22Rv1 (cell line): ENCODE data around the gene TM2D3.
A peak's percentile ranks its signal among the peaks of the same experiment; 100 is the strongest.

Experiments used
- H3K27ac ChIP-seq: fragments of 450-650 bp; 2 replicates; pipeline ENCODE4 v1.5.1; 2017
- CTCF ChIP-seq: fragments of 450-650 bp; IDR thresholded peaks from 2 replicates; pipeline ENCODE4 v1.5.1; 2017; ENCODE audit warnings: mild to moderate bottlenecking
- ZFX ChIP-seq: fragments of 450-650 bp; IDR thresholded peaks from 2 replicates; pipeline ENCODE4 v1.6.1; 2017; ENCODE audit warnings: antibody characterized with exemption, borderline replicate concordance

Gene TM2D3

DNA sequence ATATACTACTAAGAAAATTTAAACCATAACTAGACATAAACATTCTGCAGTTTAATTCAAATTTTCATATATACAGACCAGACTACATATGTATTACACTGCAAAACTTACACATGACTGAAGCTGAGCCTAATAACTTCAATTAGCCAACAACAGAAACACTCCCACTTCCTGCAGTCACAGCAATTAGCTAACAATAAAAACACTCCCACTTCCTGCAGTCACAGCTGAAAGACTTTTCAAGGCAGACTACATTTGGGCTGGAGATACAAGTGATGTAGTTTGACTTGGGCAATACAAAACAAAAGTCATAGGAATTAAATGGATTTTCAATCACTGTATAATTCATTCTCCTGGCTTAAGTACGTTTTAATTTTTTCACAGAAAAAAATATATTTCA lies 10.3 kb downstream of the TM2D3 start:
- no peak for TF ChIP-seq ZFX
- TF ChIP-seq CTCF = no peak
- H3K27ac ChIP-seq = no peak overlapping the region

GRCh38 chr15:101641129-101641764 lies 10.9 kb downstream of the TM2D3 start:
- TF ChIP-seq ZFX (no peak), CTCF (peak; percentile 94)
- H3K27ac ChIP-seq = no peak overlapping the region

- TF ChIP-seq ZFX = no peak
- no peak for TF ChIP-seq CTCF
- no peak overlapping the region for H3K27ac ChIP-seq
Observed at GRCh38 chr15:101639667-101640066, 12.5 kb downstream of the TM2D3 start.

DNA sequence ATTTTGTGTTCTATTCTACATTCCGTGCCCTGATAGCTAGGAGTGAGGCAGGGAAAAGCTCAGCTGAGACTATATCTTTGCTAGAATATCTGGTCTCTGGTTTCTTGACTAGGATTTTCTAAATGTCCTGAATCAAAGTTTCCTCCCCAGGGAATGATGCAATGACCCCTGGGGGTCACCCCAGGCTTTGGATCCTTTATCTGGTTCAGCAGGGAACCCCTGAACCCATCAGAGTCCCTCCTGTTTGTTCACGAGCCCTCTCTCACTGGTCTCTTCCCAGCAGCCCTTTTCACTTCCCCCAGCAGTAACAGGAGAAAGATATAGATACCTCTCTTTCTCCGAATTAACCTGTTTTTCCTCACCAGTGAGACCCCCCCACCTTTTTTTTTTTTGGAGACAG lies 14.3 kb downstream of the TM2D3 start:
- no peak for TF ChIP-seq CTCF
- TF ChIP-seq ZFX = no peak
- no peak overlapping the region for H3K27ac ChIP-seq

DNA sequence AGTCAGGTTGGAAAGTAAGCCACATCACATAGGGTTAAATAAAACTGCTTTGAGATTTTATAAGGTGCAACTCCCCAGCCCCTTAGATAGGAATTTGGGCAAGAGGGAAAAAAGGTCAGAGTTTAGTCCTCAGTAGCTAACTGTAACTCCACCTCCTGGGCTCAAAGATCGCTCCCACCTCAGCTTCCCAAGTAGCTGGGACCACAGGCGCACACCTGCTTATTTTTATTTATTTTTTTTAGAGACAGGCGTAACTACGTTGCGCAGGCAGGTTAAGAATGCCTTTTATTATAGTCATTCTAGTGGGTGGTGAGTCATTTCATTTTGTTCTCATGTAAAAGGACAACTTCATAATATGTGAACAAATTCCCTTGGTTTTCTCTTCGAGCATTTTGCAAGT lies 14.7 kb downstream of the TM2D3 start:
- H3K27ac ChIP-seq = no peak overlapping the region
- TF ChIP-seq CTCF (no peak), ZFX (no peak)

DNA sequence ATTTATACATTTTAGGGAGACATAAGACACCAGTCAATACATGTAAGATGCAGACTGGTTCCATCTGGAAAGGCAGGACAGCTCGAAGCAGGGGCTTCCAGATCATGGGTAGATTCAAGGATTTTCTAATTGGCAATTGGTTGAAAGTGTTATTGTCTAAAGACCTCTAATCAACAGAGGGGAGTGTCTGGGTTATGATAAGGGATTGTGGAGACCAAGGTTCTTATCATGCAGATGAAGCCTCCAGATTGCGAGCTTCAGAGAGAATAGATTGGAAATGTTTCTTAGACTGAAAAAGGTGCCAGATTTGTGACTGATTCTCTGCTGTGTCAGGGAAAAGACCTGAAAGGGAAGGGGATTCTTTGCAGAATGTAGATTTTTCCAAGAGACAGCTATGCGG lies 15.1 kb downstream of the TM2D3 start:
- TF ChIP-seq CTCF = no peak
- TF ChIP-seq ZFX = no peak
- no peak overlapping the region for H3K27ac ChIP-seq

DNA sequence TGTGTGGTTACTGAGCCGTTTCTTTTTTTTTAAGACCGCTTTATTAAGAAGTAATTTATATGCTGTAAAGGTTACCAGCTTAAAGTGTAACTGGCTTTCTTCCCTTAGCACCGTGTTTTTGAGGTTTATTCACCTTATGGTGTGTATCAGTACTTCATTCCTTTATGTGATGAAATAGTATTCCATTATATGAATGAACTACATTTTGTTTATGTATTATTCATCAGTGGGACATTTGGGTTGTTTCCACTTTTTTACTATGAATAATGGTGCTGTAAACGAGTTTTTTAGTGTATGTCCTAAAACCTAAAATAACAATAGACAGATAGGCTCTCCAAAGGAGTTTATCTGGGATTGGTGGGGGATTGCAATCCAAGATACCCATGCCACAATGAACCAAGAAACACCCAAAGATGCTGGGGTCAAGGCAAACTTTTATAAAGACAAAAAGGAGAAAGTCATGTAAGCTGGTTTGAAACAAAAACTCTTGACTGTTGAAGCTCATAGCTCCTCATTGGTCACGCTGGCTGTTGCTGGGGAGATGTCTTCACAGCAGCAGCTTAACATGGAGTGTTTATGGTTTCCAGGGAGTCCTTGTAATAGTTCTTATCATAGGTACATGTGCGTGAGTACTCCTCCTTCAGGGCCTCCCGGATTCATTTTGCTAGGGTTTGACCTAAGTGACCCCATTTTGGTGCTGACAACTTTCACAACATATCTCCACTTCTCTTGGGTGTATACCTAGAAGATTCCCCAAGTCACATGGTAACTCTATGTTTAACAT lies 16.0 kb downstream of the TM2D3 start:
- TF ChIP-seq ZFX (no peak), CTCF (no peak)
- no peak overlapping the region for H3K27ac ChIP-seq
